Natural killer cell (primary cell): ENCODE data around the gene JMY. TPM values are rescaled to one million over a fixed set of nuclear protein-coding genes. Genes with fewer than 3 reads are reported as not detected.
A peak's percentile ranks its signal among the peaks of the same experiment; 100 is the strongest.

Experiments used
- ATAC-seq, 3 donors: fragments of 150-1000 bp in 2 of 3; fragments of 200-7000 bp in 1 of 3; cut with Tn5 transposase; 1 replicate in 1 of 3; 2 replicates in 2 of 3; pipeline ENCODE4 v1.10.0; 2021; ENCODE audit warnings: mild to moderate bottlenecking in 2 of 3, moderate library complexity in 2 of 3
- DNase-seq, 2 donors: peaks; one replicate each; pipeline versions ENCODE4 v3.0.0 to v3.0.0-alpha.2; 2013 to 2021; ENCODE audit warnings: mixed read lengths in 1 of 2
- H3K27ac ChIP-seq: one replicate; pipeline ENCODE4 v1.5.1; 2013; ENCODE audit warnings: mild to moderate bottlenecking, low read length
- H3K27me3 ChIP-seq: one replicate; pipeline ENCODE4 v1.6.1; 2013; ENCODE audit warnings: low read length; ENCODE audit not compliant: control insufficient read depth, insufficient read depth
- H3K36me3 ChIP-seq: one replicate; pipeline ENCODE4 v1.6.1; 2013; ENCODE audit warnings: low read length; ENCODE audit not compliant: control insufficient read depth, insufficient read depth
- H3K4me1 ChIP-seq: one replicate; pipeline ENCODE4 v1.6.1; 2013; ENCODE audit warnings: low read length; ENCODE audit not compliant: control insufficient read depth, insufficient read depth
- H3K4me3 ChIP-seq: one replicate; pipeline ENCODE4 v1.5.1; 2013; ENCODE audit warnings: low read length
- H3K9me3 ChIP-seq: one replicate; pipeline ENCODE4 v1.6.1; 2013; ENCODE audit warnings: low read length; ENCODE audit not compliant: control insufficient read depth, insufficient read depth
- H3K27ac Mint-ChIP-seq, 2 donors: one replicate each; pipeline ENCODE4 v1.8.0; 2022; ENCODE audit warnings: mild to moderate bottlenecking in 2 of 2, mixed read lengths in 2 of 2, moderate library complexity in 1 of 2
- H3K27me3 Mint-ChIP-seq, 2 donors: one replicate each; pipeline ENCODE4 v1.8.0; 2022; ENCODE audit warnings: low read depth in 2 of 2, mixed read lengths in 2 of 2
- H3K36me3 Mint-ChIP-seq: one replicate; pipeline ENCODE4 v1.8.0; 2022; ENCODE audit warnings: mixed read lengths
- H3K4me1 Mint-ChIP-seq, 2 donors: one replicate each; pipeline ENCODE4 v1.8.0; 2022; ENCODE audit warnings: mixed read lengths in 2 of 2
- H3K4me3 Mint-ChIP-seq: one replicate; pipeline ENCODE4 v1.8.0; 2022; ENCODE audit warnings: mild to moderate bottlenecking, moderate library complexity, mixed read lengths
- H3K9me3 Mint-ChIP-seq, 2 donors: one replicate each; pipeline ENCODE4 v1.8.0; 2022; ENCODE audit warnings: mixed read lengths in 2 of 2
- WGBS: methylation state at CpG from one replicate; pipeline ENCODE4 v1.1.7; 2013; ENCODE audit warnings: missing lambda C conversion rate; ENCODE audit not compliant: insufficient coverage; 5-methylcytosine and 5-hydroxymethylcytosine counted together
- intact Hi-C: fragments of 100-400 bp; cut with micrococcal nuclease; formaldehyde crosslinking; loops from one replicate; pipeline ENCODE4 v1.14.2; 2022
- total RNA-seq, 4 donors: library from RNA; stranded (reverse); fragments of 120-200 nt in 1 of 4; gene quantifications; one replicate each; pipeline versions ENCODE4 v1.2.3 to v1.2.4, GENCODE V29; 2013 to 2022
- TF ChIP-seq, protein P1 (sequence below): fragments of 200-600 bp; IDR thresholded peaks from one replicate; pipeline ENCODE4 v1.8.0; 2022; ENCODE audit warnings: antibody characterized with exemption

JMY gene
- total RNA-seq, 3 donors from 2014 or later (not counting 1 experiment from before 2014, with no cell fraction given) = 27.6 to 30.4 (median 28.7) TPM

- no peaks in the 10 kb centered on the region for H3K36me3 Mint-ChIP-seq
- H3K36me3 ChIP-seq = no peaks in the 10 kb centered on the region
- no peaks in the 10 kb centered on the region for H3K9me3 Mint-ChIP-seq
- TF ChIP-seq, protein P1, sequence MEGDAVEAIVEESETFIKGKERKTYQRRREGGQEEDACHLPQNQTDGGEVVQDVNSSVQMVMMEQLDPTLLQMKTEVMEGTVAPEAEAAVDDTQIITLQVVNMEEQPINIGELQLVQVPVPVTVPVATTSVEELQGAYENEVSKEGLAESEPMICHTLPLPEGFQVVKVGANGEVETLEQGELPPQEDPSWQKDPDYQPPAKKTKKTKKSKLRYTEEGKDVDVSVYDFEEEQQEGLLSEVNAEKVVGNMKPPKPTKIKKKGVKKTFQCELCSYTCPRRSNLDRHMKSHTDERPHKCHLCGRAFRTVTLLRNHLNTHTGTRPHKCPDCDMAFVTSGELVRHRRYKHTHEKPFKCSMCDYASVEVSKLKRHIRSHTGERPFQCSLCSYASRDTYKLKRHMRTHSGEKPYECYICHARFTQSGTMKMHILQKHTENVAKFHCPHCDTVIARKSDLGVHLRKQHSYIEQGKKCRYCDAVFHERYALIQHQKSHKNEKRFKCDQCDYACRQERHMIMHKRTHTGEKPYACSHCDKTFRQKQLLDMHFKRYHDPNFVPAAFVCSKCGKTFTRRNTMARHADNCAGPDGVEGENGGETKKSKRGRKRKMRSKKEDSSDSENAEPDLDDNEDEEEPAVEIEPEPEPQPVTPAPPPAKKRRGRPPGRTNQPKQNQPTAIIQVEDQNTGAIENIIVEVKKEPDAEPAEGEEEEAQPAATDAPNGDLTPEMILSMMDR = no peak
- H3K4me1 ChIP-seq = peaks cover 12% of the 10 kb centered on the region
- H3K27ac ChIP-seq = no peak overlapping the region
- DNase-seq (no peak), ATAC-seq (no peak)
- no peaks in the 10 kb centered on the region for H3K9me3 ChIP-seq
- no peaks in the 10 kb centered on the region for H3K27me3 Mint-ChIP-seq
- no peak overlapping the region for H3K4me3 ChIP-seq
- 95% methylated on average over 6 of the region's 6 CpGs for WGBS
- intact Hi-C loops = no loop called here
- no peak overlapping the region for H3K4me3 Mint-ChIP-seq
- H3K27ac Mint-ChIP-seq = no peak overlapping the region
- peaks cover 46 to 53% of the 10 kb centered on the region in 2 donors for H3K4me1 Mint-ChIP-seq
- H3K27me3 ChIP-seq = no peaks in the 10 kb centered on the region
These were observed 21.4 kb downstream of the JMY start for GRCh38 chr5:79257314-79257713.

DNA sequence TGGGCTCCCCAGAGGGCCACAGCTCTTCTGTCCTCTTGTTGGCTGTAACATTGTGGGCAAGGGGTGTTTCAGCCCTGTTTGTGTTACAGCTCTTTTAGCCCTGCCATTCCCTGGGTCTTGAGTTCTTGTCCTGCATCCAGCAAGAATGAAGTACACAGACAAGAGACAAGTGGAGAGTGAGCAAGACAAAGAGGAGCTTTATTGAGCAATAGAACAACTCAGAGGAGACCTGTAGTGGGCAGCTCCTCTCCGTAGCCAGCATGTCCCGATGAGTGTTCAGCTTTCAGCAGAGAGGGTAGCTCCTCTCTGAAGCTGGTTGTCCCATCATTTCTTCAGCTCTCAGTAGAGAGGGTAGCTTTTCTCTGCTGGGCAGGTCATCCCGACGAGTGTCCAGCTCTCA is 22.9 kb downstream of the JMY start:
- Mint-ChIP-seq H3K9me3 (no peaks in the 10 kb centered on the region), H3K27me3 (no peaks in the 10 kb centered on the region), H3K27ac (no peak overlapping the region), H3K4me1 (peaks cover 45 to 55% of the 10 kb centered on the region in 2 donors), H3K4me3 (no peak overlapping the region), H3K36me3 (no peaks in the 10 kb centered on the region)
- TF ChIP-seq, protein P1 = no peak
- ATAC-seq (no peak), DNase-seq (no peak)
- H3K4me3 ChIP-seq = no peak overlapping the region
- H3K27ac ChIP-seq = no peak overlapping the region
- intact Hi-C loops = no loop called here
- no peaks in the 10 kb centered on the region for H3K27me3 ChIP-seq
- H3K4me1 ChIP-seq = peaks cover 12% of the 10 kb centered on the region
- no peaks in the 10 kb centered on the region for H3K36me3 ChIP-seq
- WGBS = 100% methylated on average over 4 of the region's 4 CpGs
- H3K9me3 ChIP-seq = no peaks in the 10 kb centered on the region

DNA sequence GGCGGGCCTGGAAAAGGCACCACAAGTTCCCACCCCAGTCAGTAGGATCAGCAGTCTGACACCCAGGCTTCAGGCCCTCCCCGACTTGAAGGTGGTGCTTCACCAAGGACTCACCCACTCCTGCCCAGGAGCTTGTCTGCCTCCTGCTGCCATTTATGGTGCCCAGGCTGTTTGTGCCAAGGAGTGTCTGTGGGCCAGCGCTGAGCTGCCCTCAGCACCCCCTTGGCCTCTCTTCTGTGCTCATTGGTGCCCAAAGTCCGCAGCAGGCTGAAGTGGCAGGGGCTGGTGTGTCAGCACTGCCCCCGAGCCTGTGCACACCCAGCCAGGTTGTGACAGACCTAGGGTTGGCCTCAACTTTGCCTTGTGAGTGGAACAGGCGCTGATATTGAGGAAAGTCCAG is 23.5 kb downstream of the JMY start:
- ATAC-seq = no peak
- no peak for DNase-seq
- H3K36me3 Mint-ChIP-seq = no peaks in the 10 kb centered on the region
- intact Hi-C loops = no loop called here
- TF ChIP-seq, protein P1 = no peak
- Histone ChIP-seq H3K27ac (no peak overlapping the region), H3K4me3 (no peak overlapping the region), H3K9me3 (no peaks in the 10 kb centered on the region), H3K36me3 (no peaks in the 10 kb centered on the region), H3K4me1 (peaks cover 12% of the 10 kb centered on the region), H3K27me3 (no peaks in the 10 kb centered on the region)
- H3K9me3 Mint-ChIP-seq = no peaks in the 10 kb centered on the region
- 85% methylated on average over 6 of the region's 6 CpGs for WGBS
- no peaks in the 10 kb centered on the region for H3K27me3 Mint-ChIP-seq
- no peak overlapping the region for H3K27ac Mint-ChIP-seq
- peaks cover 41 to 51% of the 10 kb centered on the region in 2 donors for H3K4me1 Mint-ChIP-seq
- no peak overlapping the region for H3K4me3 Mint-ChIP-seq

GRCh38 chr5:79259810-79260209 is 23.9 kb downstream of the JMY start:
- Mint-ChIP-seq H3K9me3 (no peaks in the 10 kb centered on the region), H3K27me3 (no peaks in the 10 kb centered on the region), H3K27ac (no peak overlapping the region), H3K4me1 (peaks cover 37 to 47% of the 10 kb centered on the region in 2 donors), H3K36me3 (no peaks in the 10 kb centered on the region), H3K4me3 (no peak overlapping the region)
- H3K4me1 ChIP-seq = peaks cover 12% of the 10 kb centered on the region
- H3K27me3 ChIP-seq = no peaks in the 10 kb centered on the region
- no peak overlapping the region for H3K4me3 ChIP-seq
- H3K36me3 ChIP-seq = no peaks in the 10 kb centered on the region
- peak in 2 of 3 donors; percentile 14 to 15 for ATAC-seq
- WGBS = 97% methylated on average over 6 of the region's 6 CpGs
- intact Hi-C loops = no loop called here
- no peak overlapping the region for H3K27ac ChIP-seq
- no peak for DNase-seq
- TF ChIP-seq, protein P1 = no peak
- H3K9me3 ChIP-seq = no peaks in the 10 kb centered on the region
